Measurements from ENCODE around the gene TRIML1.

Gene TRIML1, protein sequence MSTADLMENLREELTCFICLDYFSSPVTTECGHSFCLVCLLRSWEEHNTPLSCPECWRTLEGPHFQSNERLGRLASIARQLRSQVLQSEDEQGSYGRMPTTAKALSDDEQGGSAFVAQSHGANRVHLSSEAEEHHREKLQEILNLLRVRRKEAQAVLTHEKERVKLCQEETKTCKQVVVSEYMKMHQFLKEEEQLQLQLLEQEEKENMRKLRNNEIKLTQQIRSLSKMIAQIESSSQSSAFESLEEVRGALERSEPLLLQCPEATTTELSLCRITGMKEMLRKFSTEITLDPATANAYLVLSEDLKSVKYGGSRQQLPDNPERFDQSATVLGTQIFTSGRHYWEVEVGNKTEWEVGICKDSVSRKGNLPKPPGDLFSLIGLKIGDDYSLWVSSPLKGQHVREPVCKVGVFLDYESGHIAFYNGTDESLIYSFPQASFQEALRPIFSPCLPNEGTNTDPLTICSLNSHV

GRCh38 chr4:188139141-188139540, at the start of gene TRIML1:
Gene TRIML1 (plus strand): TSS chr4:188139441. CDS start chr4:188139559, 118 bp downstream.
- no peak for DNase-seq (ENCODE audit: low read depth, low spot score)

GRCh38 chr4:188092824-188093223, 46.4 kb upstream of the TRIML1 start:
- DNase-seq (ENCODE audit: low read depth, low spot score) = no peak

GRCh38 chr4:188106454-188106853, 32.8 kb upstream of the TRIML1 start:
- no peak for DNase-seq (ENCODE audit: low read depth, low spot score)

GRCh38 chr4:188107931-188108843, 31.1 kb upstream of the TRIML1 start:
- DNase-seq (ENCODE audit: low read depth, low spot score) = no peak

GRCh38 chr4:188109157-188109755, 30.0 kb upstream of the TRIML1 start, which contains the start of gene TRIML2:
Gene TRIML2 (minus strand): TSS chr4:188109603. CDS start chr4:188105368, 4,235 bp downstream.
- DNase-seq (ENCODE audit: low read depth, low spot score) = no peak

DNA sequence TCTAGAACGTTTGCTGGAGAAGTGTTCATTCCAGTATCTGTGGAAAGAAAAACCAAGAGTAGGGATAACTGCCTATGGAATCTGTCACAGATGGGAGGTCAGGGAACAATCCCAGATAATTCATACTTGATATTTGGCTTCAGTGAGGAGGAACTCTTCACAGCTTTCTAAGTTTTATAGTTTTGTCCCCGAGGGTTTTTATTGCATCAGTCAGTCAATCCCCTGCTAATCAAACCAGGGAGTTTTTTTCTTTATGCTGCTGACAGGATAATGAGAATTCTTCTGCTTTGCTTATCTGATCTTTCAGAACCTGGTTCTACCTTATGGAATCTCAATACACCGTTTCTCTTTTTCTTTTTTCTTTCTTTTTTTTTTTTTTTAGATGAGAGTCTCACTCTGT, 29.2 kb upstream of the TRIML1 start:
- DNase-seq (ENCODE audit: low read depth, low spot score) = no peak

DNA sequence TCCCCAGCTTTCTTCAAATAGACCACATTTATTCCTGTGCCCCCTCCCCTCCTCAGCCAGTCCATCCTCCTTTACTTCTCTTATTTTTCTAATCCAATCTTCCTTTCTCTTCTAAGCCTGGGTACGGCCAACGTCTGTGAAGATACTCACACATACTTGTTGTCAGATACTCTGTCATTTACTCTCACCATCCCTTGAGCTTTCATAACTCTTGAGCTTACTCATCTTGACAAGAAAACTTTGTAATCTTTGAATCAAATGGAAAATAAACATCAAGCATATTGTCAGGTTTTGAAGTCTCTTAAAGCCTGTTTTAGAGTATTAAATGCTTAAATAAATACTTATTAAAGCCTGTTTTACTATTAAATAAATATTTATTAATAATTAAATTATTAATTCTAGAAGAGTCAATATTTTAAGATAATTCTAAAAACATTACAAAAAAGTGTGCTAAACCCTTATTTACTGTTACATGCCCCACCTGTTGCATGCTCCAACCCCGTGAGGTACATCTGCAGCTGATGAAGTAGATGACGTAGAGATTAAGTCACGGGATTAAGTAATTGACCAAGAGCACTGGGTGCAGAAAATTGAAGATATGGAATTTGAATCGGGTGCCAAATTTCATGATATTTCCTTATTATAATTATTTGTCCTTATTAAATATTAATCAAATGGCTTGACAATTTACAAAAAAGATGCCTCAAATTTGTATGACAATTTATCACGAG, 28.3 kb upstream of the TRIML1 start:
- no peak for DNase-seq (ENCODE audit: low read depth, low spot score)

- DNase-seq (ENCODE audit: low read depth, low spot score) = no peak
Observed at GRCh38 chr4:188111955-188112354, 27.3 kb upstream of the TRIML1 start.

- DNase-seq (ENCODE audit: low read depth, low spot score) = no peak
Observed at GRCh38 chr4:188113156-188113555, 26.1 kb upstream of the TRIML1 start.

GRCh38 chr4:188117631-188118324, 21.5 kb upstream of the TRIML1 start:
- DNase-seq (ENCODE audit: low read depth, low spot score) = no peak

- no peak for DNase-seq (ENCODE audit: low read depth, low spot score)
Observed at GRCh38 chr4:188121530-188121929, 17.7 kb upstream of the TRIML1 start.

- no peak for DNase-seq (ENCODE audit: low read depth, low spot score)
Observed at GRCh38 chr4:188127214-188127874, 11.9 kb upstream of the TRIML1 start.

DNA sequence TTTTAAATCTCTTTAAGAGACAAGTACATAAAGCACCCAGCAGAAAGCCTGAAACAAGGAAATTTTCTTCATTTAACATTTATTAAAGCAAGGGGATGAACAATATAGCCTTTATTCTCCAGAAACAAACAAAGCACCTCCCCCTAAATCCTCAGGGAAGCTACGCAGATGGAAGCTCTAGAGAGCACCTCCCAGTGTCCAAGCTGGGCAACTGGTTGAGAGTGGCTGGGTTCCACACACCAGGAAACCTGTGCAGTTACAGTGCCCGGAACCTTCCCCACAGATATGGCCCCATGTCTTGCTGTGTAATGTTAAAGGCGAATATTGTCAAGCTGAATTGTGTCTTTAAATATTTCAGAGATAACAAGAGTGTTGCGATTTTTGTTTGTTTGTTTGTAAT, 8.9 kb upstream of the TRIML1 start:
- DNase-seq (ENCODE audit: low read depth, low spot score) = no peak

DNA sequence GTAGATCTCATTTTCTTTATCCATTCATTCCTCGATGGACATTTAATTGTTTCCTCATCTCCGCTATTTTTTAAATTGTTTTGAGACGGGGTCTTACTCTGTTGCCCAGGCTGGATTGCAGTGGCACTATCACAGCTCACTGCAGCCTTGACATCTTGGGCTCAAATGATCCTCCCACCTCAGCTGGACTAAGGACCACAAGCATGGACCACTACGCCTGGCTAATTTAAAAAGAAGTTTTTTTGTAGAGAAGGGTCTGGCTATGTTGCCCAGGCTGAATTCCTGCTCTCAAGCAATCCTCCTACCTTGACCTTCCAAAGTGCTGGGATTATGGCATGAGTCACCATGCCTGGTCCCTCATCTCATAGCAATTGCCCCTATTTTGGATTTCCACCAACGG, 7.0 kb upstream of the TRIML1 start:
- DNase-seq (ENCODE audit: low read depth, low spot score) = no peak

- DNase-seq (ENCODE audit: low read depth, low spot score) = no peak
Observed at GRCh38 chr4:188138227-188138626, 1.0 kb upstream of the TRIML1 start.

GRCh38 chr4:188139671-188140070, 430 bp downstream of the TRIML1 start:
- DNase-seq (ENCODE audit: low read depth, low spot score) = no peak

DNA sequence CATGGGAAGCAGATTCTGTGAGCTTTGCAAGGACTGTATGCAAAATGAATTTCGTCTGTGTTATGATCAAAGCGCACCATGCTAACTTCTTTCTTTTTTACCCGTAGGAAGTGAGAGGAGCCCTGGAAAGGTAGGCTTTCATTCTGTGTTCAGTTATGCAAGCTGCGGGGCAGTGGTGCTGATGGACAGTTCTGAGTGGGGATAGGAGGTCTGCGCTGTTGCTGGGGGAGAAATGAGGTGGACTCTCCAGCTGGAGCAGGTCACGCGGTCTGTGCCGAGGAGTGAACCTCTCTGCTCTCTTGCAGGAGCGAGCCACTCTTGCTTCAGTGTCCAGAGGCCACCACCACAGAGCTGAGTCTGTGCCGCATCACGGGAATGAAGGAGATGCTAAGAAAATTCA, 4.5 kb downstream of the TRIML1 start:
- DNase-seq (ENCODE audit: low read depth, low spot score) = no peak

DNA sequence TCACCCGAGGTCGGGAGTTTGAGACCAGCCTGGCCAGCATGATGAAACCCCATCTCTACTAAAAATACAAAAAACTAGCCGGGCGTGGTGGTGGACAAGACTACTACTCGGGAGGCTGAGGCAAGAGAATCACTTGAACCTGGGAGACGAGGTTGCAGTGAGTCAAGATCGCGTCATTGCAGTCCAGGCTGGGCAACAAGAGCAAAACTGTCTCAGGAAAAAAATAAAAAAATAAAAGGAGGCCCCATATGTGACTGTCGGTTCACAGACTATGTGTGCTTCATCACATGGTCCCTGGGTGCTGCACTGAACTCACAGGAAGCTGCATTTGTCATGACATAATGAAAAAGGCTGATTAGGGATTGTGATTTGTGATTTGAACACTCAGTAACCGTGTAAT, 6.4 kb downstream of the TRIML1 start:
- no peak for DNase-seq (ENCODE audit: low read depth, low spot score)

DNA sequence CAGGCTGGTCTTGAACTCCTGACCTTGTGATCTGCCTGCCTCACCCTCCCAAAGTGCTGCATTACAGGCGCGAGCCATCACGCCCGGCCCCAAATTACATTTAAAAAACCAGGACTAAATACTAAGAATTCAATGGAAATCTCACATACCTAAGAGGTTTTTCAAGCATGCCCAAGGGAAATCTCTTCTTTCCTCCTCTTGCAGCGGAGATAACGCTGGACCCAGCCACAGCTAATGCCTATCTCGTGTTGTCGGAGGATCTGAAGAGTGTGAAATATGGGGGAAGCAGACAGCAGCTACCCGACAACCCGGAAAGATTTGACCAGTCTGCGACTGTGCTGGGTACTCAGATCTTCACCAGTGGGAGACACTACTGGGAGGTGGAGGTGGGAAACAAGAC, 7.4 kb downstream of the TRIML1 start:
- DNase-seq (ENCODE audit: low read depth, low spot score) = no peak

DNA sequence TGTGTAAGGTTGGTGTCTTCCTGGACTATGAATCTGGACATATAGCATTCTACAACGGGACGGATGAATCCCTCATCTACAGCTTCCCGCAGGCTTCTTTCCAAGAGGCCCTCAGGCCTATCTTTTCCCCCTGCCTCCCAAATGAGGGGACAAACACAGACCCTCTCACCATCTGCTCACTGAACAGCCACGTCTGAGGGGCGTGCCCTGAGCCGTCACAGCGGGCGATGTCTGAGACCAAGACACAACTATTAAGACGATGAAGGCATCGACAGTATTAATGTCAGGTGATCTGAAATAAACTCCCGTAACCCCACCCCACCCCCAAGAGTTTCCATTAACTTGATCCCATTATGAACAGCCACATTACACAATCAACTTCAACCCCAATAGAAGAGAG, 7.9 kb downstream of the TRIML1 start:
- DNase-seq (ENCODE audit: low read depth, low spot score) = no peak
